D341Med (cell line): ENCODE measurements around the gene RNF214.
"Not testable (repeated sequence)": the region's sequence is repeated elsewhere in the genome, so short reads cannot be mapped to it uniquely, and the experiment has no call there.

Experiments
- DNase-seq: peaks from one replicate; pipeline ENCODE4 v3.0.0; 2012; ENCODE audit warnings: low spot score

The RNF214 gene

GRCh38 chr11:117232092-117232878 is at the start of gene RNF214:
Gene RNF214, plus strand, starts transcription at chr11:117232671. Its CDS starts 1,602 bp downstream, at chr11:117234273.
- DNase-seq = peak; percentile 98

- not testable (repeated sequence) for DNase-seq
Measured at GRCh38 chr11:117183178-117183577, 49.3 kb upstream of the RNF214 start.

- DNase-seq = no peak
Measured at GRCh38 chr11:117183724-117184349, 48.6 kb upstream of the RNF214 start.

GRCh38 chr11:117185736-117186430 is 46.6 kb upstream of the RNF214 start:
- DNase-seq = no peak

GRCh38 chr11:117186431-117186761 is 46.1 kb upstream of the RNF214 start:
- no peak for DNase-seq

GRCh38 chr11:117187007-117187406 is 45.5 kb upstream of the RNF214 start:
- DNase-seq = peak; percentile 9

- DNase-seq = peak; percentile 13
Measured at GRCh38 chr11:117187428-117187798, 45.1 kb upstream of the RNF214 start.

- DNase-seq = peak; percentile 18
Measured at GRCh38 chr11:117187799-117188481, 44.5 kb upstream of the RNF214 start.

- DNase-seq = no peak
Measured at GRCh38 chr11:117188620-117189081, 43.8 kb upstream of the RNF214 start.

GRCh38 chr11:117189191-117189940 is 43.1 kb upstream of the RNF214 start:
- DNase-seq = peak; percentile 10

GRCh38 chr11:117189941-117190544 is 42.4 kb upstream of the RNF214 start:
- DNase-seq = peak; percentile 15

GRCh38 chr11:117191680-117192400 is 40.6 kb upstream of the RNF214 start:
- peak; percentile 14 for DNase-seq

GRCh38 chr11:117192401-117192875 is 40.0 kb upstream of the RNF214 start:
- DNase-seq = no peak

GRCh38 chr11:117193130-117194020 is 39.1 kb upstream of the RNF214 start:
- DNase-seq = no peak

GRCh38 chr11:117194267-117194666 is 38.2 kb upstream of the RNF214 start:
- DNase-seq = no peak

- DNase-seq = no peak
Measured at GRCh38 chr11:117195258-117195657, 37.2 kb upstream of the RNF214 start.

GRCh38 chr11:117195761-117196160 is 36.7 kb upstream of the RNF214 start:
- DNase-seq = no peak

- no peak for DNase-seq
Measured at GRCh38 chr11:117197006-117197405, 35.5 kb upstream of the RNF214 start.
